HepG2 (cell line): Measurements from ENCODE around the gene AHCY. TPM values are rescaled to one million over a fixed set of nuclear protein-coding genes. Genes with fewer than 3 reads are reported as not detected.
A peak's percentile ranks its signal among the peaks of the same experiment; 100 is the strongest.

Source experiments
- ATAC-seq: fragments of 200-7000 bp; cut with Tn5 transposase; 3 replicates; pipeline ENCODE4 v1.9.1; 2020; ENCODE audit warnings: mild to moderate bottlenecking, moderate library complexity
- BruUV-seq: library from RNA; stranded (reverse); fragments of 400-500 nt; replicated peaks from 2 replicates; lab custom pipeline; 2021; lab: Mats Ljungman, UMichigan
- CTCF ChIA-PET: fragments of 300-600 bp; formaldehyde crosslinking; extraction: SDS; loops from one replicate; lab custom pipeline; 2021; ENCODE audit warnings: low total read pairs, inconsistent platforms, low intra/inter-chr PET ratio; lab: Yijun Ruan, JAX
- POLR2A ChIA-PET: fragments of 350-600 bp; sonication (Branson Sonifier 250); formaldehyde crosslinking; loops from one replicate; lab custom pipeline; 2020; ENCODE audit warnings: antibody characterized with exemption, inconsistent platforms; lab: Yijun Ruan, JAX
- DNase-seq: peaks from one replicate; pipeline ENCODE4 v3.0.0-alpha.2; 2015; ENCODE audit warnings: low spot score
- FAIRE-seq: peaks from 3 replicates; lab custom pipeline; 2011; peaks lifted over from hg19 to GRCh38; lab: Jason Lieb, UNC
- H2AFZ ChIP-seq: one replicate; pipeline ENCODE4 v1.6.1; 2011; ENCODE audit warnings: low read length, inconsistent platforms
- H3K27ac ChIP-seq: fragments of 300-600 bp; 3 replicates; pipeline ENCODE4 v1.8.0; 2011; ENCODE audit warnings: mixed run types, mild to moderate bottlenecking, mixed read lengths, low read length, inconsistent platforms; ENCODE audit not compliant: insufficient read depth; ENCODE audit errors: extremely low read length
- H3K27me3 ChIP-seq, 2 experiments: fragments of 200-600 bp in 1 of 2; 2 replicates in 1 of 2; 3 replicates in 1 of 2; pipeline versions ENCODE4 v1.6.0 to v1.8.0; 2011; ENCODE audit warnings: low read length in 2 of 2, mild to moderate bottlenecking in 2 of 2, moderate library complexity in 2 of 2, inconsistent platforms in 1 of 2; ENCODE audit not compliant: insufficient read depth in 2 of 2, control insufficient read depth in 1 of 2
- H3K36me3 ChIP-seq, 2 experiments: fragments of 200-600 bp in 1 of 2; replicated peaks in 1 of 2; 2 replicates in 1 of 2; 3 replicates in 1 of 2; pipeline versions ENCODE4 v1.5.1 to v1.8.0; 2011; ENCODE audit warnings: low read length in 2 of 2, inconsistent platforms in 1 of 2; ENCODE audit not compliant: insufficient read depth in 2 of 2, control insufficient read depth in 1 of 2
- H3K4me1 ChIP-seq: 2 replicates; pipeline ENCODE4 v1.5.1; 2012; ENCODE audit warnings: low read length, inconsistent platforms; ENCODE audit not compliant: insufficient read depth
- H3K4me2 ChIP-seq: 2 replicates; pipeline ENCODE4 v1.6.0; 2011; ENCODE audit warnings: low read depth, low read length, inconsistent platforms
- H3K4me3 ChIP-seq, 3 experiments: fragments of 200-600 bp in 1 of 3; sonication (generic), shearing (Covaris generic) in 1 of 3; replicated peaks in 1 of 3; 2 replicates each; pipeline ENCODE4 v1.5.1; 2011 to 2016; ENCODE audit warnings: low read length in 3 of 3, inconsistent platforms in 2 of 3, low read depth in 2 of 3, mild to moderate bottlenecking in 2 of 3, control low read depth in 1 of 3, mixed read lengths in 1 of 3; ENCODE audit not compliant: insufficient read depth in 1 of 3
- H3K79me2 ChIP-seq: one replicate; pipeline ENCODE4 v1.6.1; 2011; ENCODE audit warnings: low read length, inconsistent platforms; ENCODE audit not compliant: insufficient read depth
- H3K9ac ChIP-seq: 2 replicates; pipeline ENCODE4 v1.6.0; 2011; ENCODE audit warnings: mild to moderate bottlenecking, low read depth, low read length, inconsistent platforms; ENCODE audit not compliant: insufficient read depth
- H3K9me3 ChIP-seq: 2 replicates; pipeline ENCODE4 v1.5.1; 2012; ENCODE audit warnings: mild to moderate bottlenecking, low read length
- H4K20me1 ChIP-seq: 2 replicates; pipeline ENCODE4 v1.6.0; 2011; ENCODE audit warnings: inconsistent platforms, mild to moderate bottlenecking, low read length, moderate library complexity; ENCODE audit not compliant: insufficient read depth
- FIP1L1 ChIP-seq: fragments of 200-400 bp; formaldehyde crosslinking; IDR thresholded peaks from 2 replicates; pipeline ENCODE4 v1.6.1; 2018; ENCODE audit warnings: low read depth, mild to moderate bottlenecking, low read length, moderate library complexity, borderline replicate concordance; ENCODE audit not compliant: insufficient read depth
- KMT2B ChIP-seq: IDR thresholded peaks from 2 replicates; pipeline ENCODE4 v1.6.1; 2016; ENCODE audit warnings: missing genetic modification reagents, missing compliant biosample characterization
- NBN ChIP-seq: fragments of 450-650 bp; conservative IDR thresholded peaks from 2 replicates; pipeline ENCODE4 v1.6.1; 2017
- POLR2G ChIP-seq: fragments of 200-400 bp; formaldehyde crosslinking; IDR thresholded peaks from 2 replicates; pipeline ENCODE4 v1.6.1; 2018; ENCODE audit warnings: mild to moderate bottlenecking, low read depth, low read length, moderate library complexity
- RBM22 ChIP-seq: fragments of 200-400 bp; formaldehyde crosslinking; optimal IDR thresholded peaks from 2 replicates; pipeline ENCODE3; 2017; ENCODE audit warnings: mild to moderate bottlenecking, low read length, moderate library complexity
- ZBTB7B ChIP-seq: sonication (generic); formaldehyde crosslinking; IDR thresholded peaks from 2 replicates; pipeline ENCODE4 v1.4.0; 2020; ENCODE audit warnings: missing genetic modification reagents
- ZNF260 ChIP-seq: sonication (generic); formaldehyde crosslinking; IDR thresholded peaks from 2 replicates; pipeline ENCODE4 v1.4.0; 2020; ENCODE audit warnings: missing genetic modification reagents, low read depth, mild to moderate bottlenecking, borderline replicate concordance
- ZNF607 ChIP-seq: sonication (generic); formaldehyde crosslinking; IDR thresholded peaks from 2 replicates; pipeline ENCODE4 v1.5.1; 2020; ENCODE audit warnings: missing genetic modification reagents, mild to moderate bottlenecking, borderline replicate concordance
- WGBS: methylation state at CpG from one replicate; pipeline ENCODE4 v1.1.6; 2017; ENCODE audit warnings: low lambda C conversion rate; 5-methylcytosine and 5-hydroxymethylcytosine counted together
- in situ Hi-C: cut with HindIII; loops from 2 replicates; pipeline ENCODE4 v1.10.0; 2017; ENCODE audit warnings: low pct_unique_long_range_greater_than_20kb; ENCODE audit not compliant: extremely low pct_ligation_motif_present
- intact Hi-C: fragments of 100-400 bp; cut with micrococcal nuclease; formaldehyde crosslinking; loops from one replicate; pipeline ENCODE4 v1.10.0; 2022; ENCODE audit not compliant: unreplicated experiment
- polyA plus RNA-seq, 8 experiments: library from polyadenylated mRNA; depleted of rRNA in 3 of 8; stranded (reverse) in 7 of 8; unstranded in 1 of 8; fragments of >200 nt; fragmentation: Illumina TruSeq in 4 of 8; extraction: Trizol in 4 of 8; gene quantifications; 2 replicates each; pipeline versions ENCODE4 v1.2.1 to v1.2.3, GENCODE V29; 2011 to 2016; ENCODE audit warnings: low read depth in 4 of 8, missing spikeins in 1 of 8, mixed read lengths in 1 of 8; ENCODE audit not compliant: insufficient read depth in 1 of 8
- total RNA-seq, 5 experiments: library from RNA; depleted of rRNA; stranded (reverse); fragments of >200 nt; fragmentation: Illumina TruSeq; extraction: Trizol; gene quantifications; 2 replicates each; pipeline ENCODE4 v1.2.3, GENCODE V29; 2016; ENCODE audit warnings: low read depth in 1 of 5
- TF ChIP-seq, protein P1 (sequence below): sonication (generic); formaldehyde crosslinking; IDR thresholded peaks from 2 replicates; pipeline ENCODE4 v1.4.0; 2020; ENCODE audit warnings: missing genetic modification reagents

Gene AHCY
- total and polyA plus RNA-seq, 2 of the 13 experiments (the other 11 are each of a cell fraction or from before 2014, with no cell fraction given) = 407 to 419 TPM

DNA sequence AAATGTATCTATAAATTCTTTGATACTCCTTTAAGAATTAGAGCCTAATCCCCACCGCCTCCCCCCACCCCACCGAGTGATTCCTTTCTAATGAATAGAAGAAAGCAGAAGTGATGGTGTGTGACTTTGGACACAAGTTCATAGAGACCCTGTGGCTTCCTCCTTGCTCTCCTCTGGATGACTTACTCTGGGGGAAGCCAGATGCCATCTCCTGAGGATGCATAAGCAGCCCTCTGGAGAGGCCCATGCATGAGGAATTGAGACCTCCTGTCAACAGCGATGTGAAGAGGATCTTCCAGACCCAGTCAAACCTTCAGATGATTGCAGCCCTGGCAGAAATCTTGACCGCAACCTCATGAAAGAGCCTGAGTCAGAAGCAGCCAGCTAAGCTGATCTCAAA is 21.1 kb downstream of the AHCY start (continued):
- no peak for TF ChIP-seq ZBTB7B (CRISPR knock-in tag)
- no peak for TF ChIP-seq FIP1L1
- TF ChIP-seq, protein P1, sequence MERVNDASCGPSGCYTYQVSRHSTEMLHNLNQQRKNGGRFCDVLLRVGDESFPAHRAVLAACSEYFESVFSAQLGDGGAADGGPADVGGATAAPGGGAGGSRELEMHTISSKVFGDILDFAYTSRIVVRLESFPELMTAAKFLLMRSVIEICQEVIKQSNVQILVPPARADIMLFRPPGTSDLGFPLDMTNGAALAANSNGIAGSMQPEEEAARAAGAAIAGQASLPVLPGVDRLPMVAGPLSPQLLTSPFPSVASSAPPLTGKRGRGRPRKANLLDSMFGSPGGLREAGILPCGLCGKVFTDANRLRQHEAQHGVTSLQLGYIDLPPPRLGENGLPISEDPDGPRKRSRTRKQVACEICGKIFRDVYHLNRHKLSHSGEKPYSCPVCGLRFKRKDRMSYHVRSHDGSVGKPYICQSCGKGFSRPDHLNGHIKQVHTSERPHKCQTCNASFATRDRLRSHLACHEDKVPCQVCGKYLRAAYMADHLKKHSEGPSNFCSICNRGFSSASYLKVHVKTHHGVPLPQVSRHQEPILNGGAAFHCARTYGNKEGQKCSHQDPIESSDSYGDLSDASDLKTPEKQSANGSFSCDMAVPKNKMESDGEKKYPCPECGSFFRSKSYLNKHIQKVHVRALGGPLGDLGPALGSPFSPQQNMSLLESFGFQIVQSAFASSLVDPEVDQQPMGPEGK (CRISPR knock-in tag) = no peak
- no peak for TF ChIP-seq ZNF607 (CRISPR knock-in tag)
- TF ChIP-seq KMT2B (CRISPR knock-in tag) = no peak
- no peak for TF ChIP-seq NBN

DNA sequence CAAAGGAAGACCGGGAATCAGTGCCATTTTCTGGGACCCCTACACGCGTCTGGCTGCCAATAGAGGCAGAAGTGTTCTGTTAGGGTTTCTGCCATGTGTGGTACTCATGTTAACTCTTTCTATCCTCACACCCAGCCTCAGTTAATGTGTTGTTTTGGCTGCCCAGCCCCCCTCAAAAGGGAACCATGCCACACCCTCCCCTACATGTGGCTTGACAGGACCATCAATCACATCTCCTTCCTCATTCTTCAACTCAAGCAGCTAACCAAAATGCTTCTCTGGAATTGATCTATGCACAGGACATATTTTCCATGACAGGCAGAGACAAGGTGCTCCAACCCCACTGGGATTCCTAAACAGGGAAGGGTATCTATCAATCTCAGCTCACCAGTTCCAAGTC is 22.0 kb downstream of the AHCY start:
- ATAC-seq (no peak), FAIRE-seq (no peak), DNase-seq (no peak)
- 100% methylated on average over 3 of the region's 3 CpGs for WGBS
- POLR2A ChIA-PET = interaction anchor here (0.6 kb wide), 1 partner anchor 78 kb away, joined by 5 read pairs; no protein-coding TSS in a partner anchor
- BruUV-seq = no TSS peak
- H3K36me3 ChIP-seq = peaks cover 56 to 92% of the 10 kb centered on the region in 2 experiments
- no peak overlapping the region for H3K4me2 ChIP-seq
- intact Hi-C loops = no loop called here
- CTCF ChIA-PET = no interaction called here
- in situ Hi-C loops = no loop called here
- H3K9ac ChIP-seq = no peak overlapping the region
- H4K20me1 ChIP-seq = no peaks in the 10 kb centered on the region
- H3K79me2 ChIP-seq = no peaks in the 10 kb centered on the region
- no peaks in the 10 kb centered on the region for H3K9me3 ChIP-seq
- no peak overlapping the region for H2AFZ ChIP-seq
- TF ChIP-seq RBM22 (peak; percentile 63), POLR2G (peak; percentile 36), ZNF260 (CRISPR knock-in tag) (no peak)
- H3K4me1 ChIP-seq = peaks cover 12% of the 10 kb centered on the region
- no peaks in the 10 kb centered on the region for H3K27me3 ChIP-seq
- no peak overlapping the region for H3K4me3 ChIP-seq
- H3K27ac ChIP-seq = no peak overlapping the region
